DND-41 (cell line): ENCODE measurements around the gene PRR36.

Experiments used
- ATAC-seq: fragments of 200-7000 bp; cut with Tn5 transposase; 3 replicates; pipeline ENCODE4 v1.9.1; 2021; ENCODE audit warnings: low read depth; ENCODE audit not compliant: insufficient read depth
- DNase-seq: peaks from one replicate; pipeline ENCODE4 v3.0.0-alpha.2; 2020
- H2AFZ ChIP-seq: 2 replicates; pipeline ENCODE4 v1.6.0; 2012; ENCODE audit warnings: low read depth, low read length
- H3K27ac ChIP-seq: 2 replicates; pipeline ENCODE4 v1.5.1; 2012; ENCODE audit warnings: low read length, inconsistent platforms
- H3K27me3 ChIP-seq: fragments of 200-600 bp; sonication (generic); 2 replicates; pipeline ENCODE4 v1.6.0; 2012; ENCODE audit warnings: low read length, mild to moderate bottlenecking, inconsistent platforms; ENCODE audit not compliant: insufficient read depth, poor library complexity
- H3K36me3 ChIP-seq: 2 replicates; pipeline ENCODE4 v1.5.1; 2012; ENCODE audit warnings: low read length, inconsistent platforms; ENCODE audit not compliant: insufficient read depth
- H3K4me1 ChIP-seq: 2 replicates; pipeline ENCODE4 v1.5.1; 2012; ENCODE audit warnings: mild to moderate bottlenecking, low read length; ENCODE audit not compliant: insufficient read depth
- H3K4me2 ChIP-seq: 2 replicates; pipeline ENCODE4 v1.6.0; 2012; ENCODE audit warnings: mild to moderate bottlenecking, moderate library complexity, low read length, inconsistent platforms; ENCODE audit not compliant: insufficient read depth
- H3K4me3 ChIP-seq, 2 experiments: fragments of 200-600 bp in 1 of 2; shearing (Covaris generic) in 1 of 2; 2 replicates each; pipeline ENCODE4 v1.5.1; 2012 to 2016; ENCODE audit warnings: inconsistent platforms in 2 of 2, low read length in 2 of 2, mild to moderate bottlenecking in 2 of 2, low read depth in 1 of 2, moderate library complexity in 1 of 2
- H3K79me2 ChIP-seq: 2 replicates; pipeline ENCODE4 v1.6.0; 2012; ENCODE audit warnings: low read length, inconsistent platforms; ENCODE audit not compliant: insufficient read depth
- H3K9ac ChIP-seq: 2 replicates; pipeline ENCODE4 v1.6.0; 2012; ENCODE audit warnings: low read depth, mild to moderate bottlenecking, inconsistent platforms, low read length, moderate library complexity
- H3K9me3 ChIP-seq: 2 replicates; pipeline ENCODE4 v1.5.1; 2012; ENCODE audit warnings: low read length, moderate library complexity, mild to moderate bottlenecking, inconsistent platforms; ENCODE audit not compliant: insufficient read depth, severe bottlenecking
- H4K20me1 ChIP-seq: 2 replicates; pipeline ENCODE4 v1.6.0; 2012; ENCODE audit warnings: low read length; ENCODE audit not compliant: insufficient read depth
- CTCF ChIP-seq: IDR thresholded peaks from 2 replicates; pipeline ENCODE4 v1.5.1; 2012; ENCODE audit warnings: borderline replicate concordance, low read length, moderate library complexity, mild to moderate bottlenecking; ENCODE audit not compliant: poor library complexity, severe bottlenecking; ENCODE audit errors: extremely low read depth
- EZH2 ChIP-seq: IDR thresholded peaks from 3 replicates; pipeline ENCODE4 v1.6.1; 2012; ENCODE audit warnings: borderline replicate concordance, low read depth, mild to moderate bottlenecking, moderate library complexity, low read length, inconsistent platforms; ENCODE audit not compliant: severe bottlenecking

PRR36 gene

GRCh38 chr19:7873304-7874075, 700 bp downstream of the PRR36 start:
- Histone ChIP-seq H3K4me3 (peak overlapping the region in 1 of 2 experiments; percentile 57; a peak in 2 of 4 replicates), H3K4me2 (peak overlapping the region; percentile 66), H3K79me2 (no peaks in the 10 kb centered on the region), H3K9ac (peak overlapping the region; percentile 60), H3K36me3 (no peaks in the 10 kb centered on the region), H3K4me1 (peaks cover 32% of the 10 kb centered on the region), H3K27ac (0 out of 2 replicates have a peak overlapping the region, but pooled peaks have one; percentile 44), H2AFZ (peak overlapping the region; percentile 76), H3K27me3 (no peaks in the 10 kb centered on the region), H3K9me3 (no peaks in the 10 kb centered on the region), H4K20me1 (0 out of 2 replicates have a peak, but pooled peaks cover 9% of the 10 kb centered on the region)
- DNase-seq = no peak
- no peak for TF ChIP-seq CTCF
- no peak for TF ChIP-seq EZH2
- no peak for ATAC-seq

DNA sequence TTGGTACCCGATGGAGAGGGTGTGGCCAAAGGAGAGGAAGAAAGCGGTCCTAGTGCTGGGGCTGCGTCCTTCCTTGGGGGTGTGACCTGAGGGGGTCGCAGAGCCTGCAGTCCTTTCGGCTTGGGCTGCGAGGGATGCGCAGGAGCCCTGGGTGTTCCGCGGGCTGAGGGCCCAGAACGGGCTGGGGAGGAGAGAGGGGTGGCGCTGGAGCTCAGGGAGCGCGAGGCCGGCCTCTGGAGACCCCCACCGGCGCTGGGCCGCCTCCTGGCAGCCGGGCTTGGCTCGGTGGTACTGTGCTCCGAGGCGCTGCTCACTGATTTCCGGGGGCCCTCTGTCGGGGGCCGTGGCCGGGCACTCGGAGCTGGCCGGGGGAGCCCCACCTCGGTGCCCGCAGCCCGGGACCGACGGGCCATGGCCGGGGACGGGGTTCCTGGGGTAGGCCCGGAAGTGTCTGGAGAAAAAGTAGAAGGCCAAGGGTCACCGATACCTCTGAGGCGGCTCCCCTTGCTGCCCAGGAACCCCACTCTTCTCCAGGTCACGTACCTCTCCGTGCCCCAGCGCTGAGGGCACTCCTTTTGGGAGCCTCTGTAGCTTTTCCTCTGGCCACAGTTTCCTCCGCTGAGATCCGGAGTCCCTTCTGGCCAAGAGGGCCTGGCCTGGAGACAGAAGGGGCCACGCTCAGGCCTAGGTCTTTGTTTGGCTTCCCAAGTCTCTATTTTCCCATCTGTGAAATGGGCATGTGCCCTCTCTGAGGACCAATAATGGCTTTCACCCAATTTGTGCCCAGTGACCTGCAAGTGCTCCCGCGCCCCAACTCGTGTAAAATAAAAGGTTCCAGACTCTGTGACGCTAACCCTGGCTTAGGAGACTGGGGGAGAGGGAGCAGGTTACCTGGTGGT, 1.6 kb downstream of the PRR36 start:
- Histone ChIP-seq H3K4me2 (no peak overlapping the region), H2AFZ (no peak overlapping the region), H3K9ac (no peak overlapping the region), H3K79me2 (no peaks in the 10 kb centered on the region), H3K4me3 (no peak overlapping the region), H3K4me1 (peaks cover 36% of the 10 kb centered on the region), H3K27me3 (no peaks in the 10 kb centered on the region), H3K36me3 (no peaks in the 10 kb centered on the region), H3K27ac (no peak overlapping the region), H4K20me1 (0 out of 2 replicates have a peak, but pooled peaks cover 9% of the 10 kb centered on the region), H3K9me3 (no peaks in the 10 kb centered on the region)
- no peak for DNase-seq
- TF ChIP-seq EZH2 (no peak), CTCF (no peak)
- no peak for ATAC-seq

DNA sequence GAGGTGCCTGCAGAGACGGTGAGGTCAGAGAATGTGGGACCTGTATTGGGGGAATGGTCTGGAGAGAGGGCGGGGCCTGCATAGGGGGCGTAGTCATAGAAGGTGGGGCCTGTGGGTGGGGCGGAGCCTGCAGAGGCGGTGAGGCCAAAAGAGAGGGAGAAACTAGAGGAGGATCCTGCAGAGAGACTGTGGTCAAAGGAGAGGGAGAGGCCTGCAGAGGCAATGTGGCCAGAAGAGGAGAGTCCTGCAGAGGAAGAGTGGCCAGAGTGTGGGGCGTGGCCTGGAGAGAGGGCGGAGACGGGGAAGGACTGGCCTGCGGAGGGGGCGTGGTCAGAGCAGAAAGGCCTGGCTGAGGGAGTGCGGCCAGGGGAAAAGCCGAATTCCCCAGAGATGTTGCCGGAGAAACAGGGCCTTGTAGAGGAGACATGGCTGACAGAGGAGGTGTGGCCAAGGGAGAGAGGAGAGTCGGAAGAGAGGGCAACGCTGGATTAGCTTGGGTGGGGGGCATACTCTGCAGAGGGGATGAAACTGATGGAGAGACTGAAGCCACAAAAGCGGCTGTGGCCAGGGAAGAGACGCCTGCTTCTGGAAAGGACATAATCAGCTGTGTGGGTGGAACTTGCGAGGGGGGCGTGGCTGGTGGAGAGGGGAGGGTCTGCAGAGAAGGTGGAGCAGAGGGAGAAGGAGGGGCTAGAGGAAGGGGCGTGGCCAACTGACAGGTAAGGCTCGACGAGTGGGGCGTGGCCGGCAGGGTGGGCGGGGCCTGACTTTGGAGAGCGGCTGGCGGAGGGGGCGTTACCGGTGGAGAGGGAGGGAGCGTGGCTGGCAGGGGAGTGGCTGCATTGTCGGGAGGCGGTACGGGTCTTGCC, 2.5 kb downstream of the PRR36 start:
- no peak overlapping the region for H2AFZ ChIP-seq
- H4K20me1 ChIP-seq = 0 out of 2 replicates have a peak, but pooled peaks cover 9% of the 10 kb centered on the region
- no peaks in the 10 kb centered on the region for H3K36me3 ChIP-seq
- no peak overlapping the region for H3K4me2 ChIP-seq
- H3K27me3 ChIP-seq = no peaks in the 10 kb centered on the region
- no peak overlapping the region for H3K27ac ChIP-seq
- ATAC-seq (no peak), DNase-seq (peak; percentile 65)
- no peak overlapping the region for H3K4me3 ChIP-seq
- TF ChIP-seq EZH2 (no peak), CTCF (no peak)
- no peaks in the 10 kb centered on the region for H3K9me3 ChIP-seq
- no peaks in the 10 kb centered on the region for H3K79me2 ChIP-seq
- no peak overlapping the region for H3K9ac ChIP-seq
- peaks cover 36% of the 10 kb centered on the region for H3K4me1 ChIP-seq
